Transverse colon (tissue), 4 donors: Measurements from ENCODE around the gene KLHL29.

ENCODE experiments used
- POLR2A ChIP-seq: fragments of 450-650 bp; IDR thresholded peaks from one replicate; pipeline ENCODE4 v1.6.1; 2016; ENCODE audit warnings: antibody characterized with exemption, mild to moderate bottlenecking, moderate library complexity
- POLR2AphosphoS5 ChIP-seq, 3 donors: sonication (generic); formaldehyde crosslinking; IDR thresholded peaks; one replicate each; pipeline ENCODE4 v1.6.1; 2016; ENCODE audit warnings: antibody characterized with exemption in 3 of 3
- TF ChIP-seq, protein P1 (sequence below), 5 experiments: fragments of 200-600 bp in 3 of 5; fragments of 450-650 bp in 2 of 5; sonication (generic) in 3 of 5; IDR thresholded peaks; 1 replicate in 2 of 5; 2 replicates in 3 of 5; pipeline ENCODE4 v1.5.1; 2016 to 2017; ENCODE audit warnings: antibody characterized with exemption in 5 of 5, inconsistent platforms in 3 of 5, mild to moderate bottlenecking in 2 of 5, moderate library complexity in 1 of 5

DNA sequence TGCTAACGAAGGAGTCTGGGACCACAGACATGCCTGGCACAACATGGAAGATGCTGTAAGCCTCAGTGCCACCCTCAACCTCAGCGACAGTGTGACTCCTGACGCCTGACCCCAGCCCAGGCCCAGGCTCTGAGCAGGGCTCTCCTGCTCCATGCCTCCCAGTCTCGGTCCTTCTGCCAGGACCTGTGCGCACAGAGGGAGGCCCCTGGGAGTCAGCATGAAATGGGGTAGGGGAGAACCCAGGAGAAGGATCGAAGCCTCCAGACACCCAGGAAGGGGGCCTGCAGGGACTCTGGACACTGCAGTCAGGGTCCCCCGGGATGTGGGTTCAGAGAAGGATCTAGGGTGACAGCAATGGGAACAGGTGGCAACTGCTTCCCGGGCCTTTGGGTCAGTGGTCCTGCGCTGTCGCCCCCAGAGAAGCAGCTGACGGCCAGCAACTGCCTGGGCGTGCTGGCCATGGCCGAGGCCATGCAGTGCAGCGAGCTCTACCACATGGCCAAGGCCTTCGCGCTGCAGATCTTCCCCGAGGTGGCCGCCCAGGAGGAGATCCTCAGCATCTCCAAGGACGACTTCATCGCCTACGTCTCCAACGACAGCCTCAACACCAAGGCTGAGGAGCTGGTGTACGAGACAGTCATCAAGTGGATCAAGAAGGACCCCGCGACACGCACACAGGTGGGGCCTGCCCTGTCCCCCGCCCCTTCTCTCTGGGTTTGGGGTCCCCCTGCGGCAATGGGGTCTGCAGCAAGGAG is 308.0 kb downstream of the KLHL29 start:
- TF ChIP-seq POLR2A (no peak), POLR2AphosphoS5 (IDR thresholded peaks at IDR 0.05) (no peak)
- TF ChIP-seq, protein P1, sequence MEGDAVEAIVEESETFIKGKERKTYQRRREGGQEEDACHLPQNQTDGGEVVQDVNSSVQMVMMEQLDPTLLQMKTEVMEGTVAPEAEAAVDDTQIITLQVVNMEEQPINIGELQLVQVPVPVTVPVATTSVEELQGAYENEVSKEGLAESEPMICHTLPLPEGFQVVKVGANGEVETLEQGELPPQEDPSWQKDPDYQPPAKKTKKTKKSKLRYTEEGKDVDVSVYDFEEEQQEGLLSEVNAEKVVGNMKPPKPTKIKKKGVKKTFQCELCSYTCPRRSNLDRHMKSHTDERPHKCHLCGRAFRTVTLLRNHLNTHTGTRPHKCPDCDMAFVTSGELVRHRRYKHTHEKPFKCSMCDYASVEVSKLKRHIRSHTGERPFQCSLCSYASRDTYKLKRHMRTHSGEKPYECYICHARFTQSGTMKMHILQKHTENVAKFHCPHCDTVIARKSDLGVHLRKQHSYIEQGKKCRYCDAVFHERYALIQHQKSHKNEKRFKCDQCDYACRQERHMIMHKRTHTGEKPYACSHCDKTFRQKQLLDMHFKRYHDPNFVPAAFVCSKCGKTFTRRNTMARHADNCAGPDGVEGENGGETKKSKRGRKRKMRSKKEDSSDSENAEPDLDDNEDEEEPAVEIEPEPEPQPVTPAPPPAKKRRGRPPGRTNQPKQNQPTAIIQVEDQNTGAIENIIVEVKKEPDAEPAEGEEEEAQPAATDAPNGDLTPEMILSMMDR (IDR thresholded peaks at IDR 0.05): no peak
